Measurements from ENCODE around the gene EHD4.

The EHD4 gene

DNA sequence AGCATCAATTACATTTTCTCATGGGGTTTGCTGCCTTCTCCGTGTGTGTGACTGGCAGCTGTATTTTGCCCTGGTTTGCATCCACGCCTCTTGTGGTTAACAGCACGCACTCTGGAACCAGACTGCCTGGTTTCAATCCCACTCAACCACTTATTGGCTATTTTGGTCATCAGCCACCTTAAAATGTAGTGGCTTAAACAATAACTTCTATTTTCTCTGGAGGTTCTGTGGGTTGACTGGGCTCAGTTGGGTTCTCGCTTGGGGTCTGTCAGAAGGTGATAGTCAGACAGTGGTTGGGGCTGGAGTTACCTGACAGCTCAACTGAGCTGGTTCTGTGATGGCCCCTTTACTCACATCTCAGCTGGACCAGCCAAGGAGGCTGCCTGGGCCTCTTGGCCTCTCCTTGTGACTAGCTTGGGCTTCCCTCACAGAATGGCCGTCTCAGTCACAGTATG is 36.8 kb downstream of the EHD4 start:
- Histone ChIP-seq H3K4me1 (ENCODE audit: control insufficient read depth, insufficient read depth, low read length) (peaks cover 17% of the 10 kb centered on the region), H3K27ac (ENCODE audit: extremely low read depth, low read depth, low read length) (no peak overlapping the region)
- CTCF ChIA-PET: interaction anchor here (1.1 kb wide), 1 partner anchor 37 kb away, joined by 3 read pairs; the partner anchor contains the start of gene EHD4

DNA sequence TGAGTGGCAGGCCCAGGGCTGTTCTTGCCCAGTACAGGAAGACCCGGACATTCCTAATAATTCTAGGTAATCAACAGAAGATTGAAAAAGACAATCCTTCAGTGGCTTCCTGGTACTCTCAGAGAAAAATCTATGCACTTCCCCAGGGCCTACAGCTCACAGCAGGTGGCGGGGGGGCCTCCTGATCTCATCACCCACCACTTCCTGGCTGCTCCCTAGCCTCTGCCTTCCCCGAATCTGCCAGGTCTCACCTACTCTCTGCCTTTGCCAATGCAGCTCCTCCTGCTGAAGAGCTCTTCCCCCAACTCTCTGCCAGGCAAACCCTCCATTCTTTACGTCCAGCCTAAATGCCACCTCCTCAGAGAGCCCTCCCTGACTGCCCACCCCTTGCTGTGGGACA is 37.5 kb downstream of the EHD4 start:
- Histone ChIP-seq H3K4me1 (ENCODE audit: control insufficient read depth, insufficient read depth, low read length) (peaks cover 24% of the 10 kb centered on the region), H3K9me3 (ENCODE audit: control insufficient read depth, insufficient read depth, low read depth, low read length) (no peaks in the 10 kb centered on the region), H3K36me3 (ENCODE audit: control insufficient read depth in 2 of 2, insufficient read depth in 1 of 2, low read length in 2 of 2) (no peaks in the 10 kb centered on the region), H3K4me3 (ENCODE audit: low read depth, low read length) (no peak overlapping the region), H3K27ac (ENCODE audit: extremely low read depth, low read depth, low read length) (no peak overlapping the region)
- TF ChIP-seq EGR2 (tag by site-specific recombination; IDR thresholded peaks at IDR 0.05; ENCODE audit: low read depth) (0 out of 2 replicates have a peak, but pooled peaks have one; percentile 15), ZNF146 (tag by site-specific recombination; IDR thresholded peaks at IDR 0.05) (no peak), ZFHX2 (tag by site-specific recombination; conservative IDR thresholded peaks at IDR 0.05) (no peak)
- TF ChIP-seq, protein P1, sequence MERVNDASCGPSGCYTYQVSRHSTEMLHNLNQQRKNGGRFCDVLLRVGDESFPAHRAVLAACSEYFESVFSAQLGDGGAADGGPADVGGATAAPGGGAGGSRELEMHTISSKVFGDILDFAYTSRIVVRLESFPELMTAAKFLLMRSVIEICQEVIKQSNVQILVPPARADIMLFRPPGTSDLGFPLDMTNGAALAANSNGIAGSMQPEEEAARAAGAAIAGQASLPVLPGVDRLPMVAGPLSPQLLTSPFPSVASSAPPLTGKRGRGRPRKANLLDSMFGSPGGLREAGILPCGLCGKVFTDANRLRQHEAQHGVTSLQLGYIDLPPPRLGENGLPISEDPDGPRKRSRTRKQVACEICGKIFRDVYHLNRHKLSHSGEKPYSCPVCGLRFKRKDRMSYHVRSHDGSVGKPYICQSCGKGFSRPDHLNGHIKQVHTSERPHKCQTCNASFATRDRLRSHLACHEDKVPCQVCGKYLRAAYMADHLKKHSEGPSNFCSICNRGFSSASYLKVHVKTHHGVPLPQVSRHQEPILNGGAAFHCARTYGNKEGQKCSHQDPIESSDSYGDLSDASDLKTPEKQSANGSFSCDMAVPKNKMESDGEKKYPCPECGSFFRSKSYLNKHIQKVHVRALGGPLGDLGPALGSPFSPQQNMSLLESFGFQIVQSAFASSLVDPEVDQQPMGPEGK (tag by site-specific recombination; IDR thresholded peaks at IDR 0.05): peak; percentile 42; the same call in 1 of the 2 replicates
- CTCF ChIA-PET: interaction anchor here (1.1 kb wide), 1 partner anchor 38 kb away, joined by 3 read pairs; the partner anchor contains the start of gene EHD4
- POLR2A ChIA-PET: interaction anchor here (1.6 kb wide), 1 partner anchor 38 kb away, joined by 3 read pairs; the partner anchor contains the start of gene EHD4

More for the DNA sequence above, 36.8 kb downstream of the EHD4 start:
- Histone ChIP-seq H3K36me3 (ENCODE audit: control insufficient read depth in 2 of 2, insufficient read depth in 1 of 2, low read length in 2 of 2) (peaks cover 0 to 6% of the 10 kb centered on the region in 2 experiments; a peak in 1 of 3 replicates), H3K4me3 (ENCODE audit: low read depth, low read length) (no peak overlapping the region), H3K9me3 (ENCODE audit: control insufficient read depth, insufficient read depth, low read depth, low read length) (no peaks in the 10 kb centered on the region)
- POLR2A ChIA-PET: interaction anchor here (1.6 kb wide), 1 partner anchor 37 kb away, joined by 3 read pairs; the partner anchor contains the start of gene EHD4
- TF ChIP-seq ZBTB1 (tag by site-specific recombination; IDR thresholded peaks at IDR 0.05) (no peak), ZNF610 (tag by site-specific recombination; IDR thresholded peaks at IDR 0.05; ENCODE audit: borderline replicate concordance) (no peak), ZNF677 (tag by site-specific recombination; IDR thresholded peaks at IDR 0.05) (no peak), ZNF404 (tag by site-specific recombination; IDR thresholded peaks at IDR 0.05) (no peak)
- TF ChIP-seq, protein P2, sequence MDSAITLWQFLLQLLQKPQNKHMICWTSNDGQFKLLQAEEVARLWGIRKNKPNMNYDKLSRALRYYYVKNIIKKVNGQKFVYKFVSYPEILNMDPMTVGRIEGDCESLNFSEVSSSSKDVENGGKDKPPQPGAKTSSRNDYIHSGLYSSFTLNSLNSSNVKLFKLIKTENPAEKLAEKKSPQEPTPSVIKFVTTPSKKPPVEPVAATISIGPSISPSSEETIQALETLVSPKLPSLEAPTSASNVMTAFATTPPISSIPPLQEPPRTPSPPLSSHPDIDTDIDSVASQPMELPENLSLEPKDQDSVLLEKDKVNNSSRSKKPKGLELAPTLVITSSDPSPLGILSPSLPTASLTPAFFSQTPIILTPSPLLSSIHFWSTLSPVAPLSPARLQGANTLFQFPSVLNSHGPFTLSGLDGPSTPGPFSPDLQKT (IDR thresholded peaks at IDR 0.05; ENCODE audit: borderline replicate concordance, low read depth, low read length): no peak

DNA sequence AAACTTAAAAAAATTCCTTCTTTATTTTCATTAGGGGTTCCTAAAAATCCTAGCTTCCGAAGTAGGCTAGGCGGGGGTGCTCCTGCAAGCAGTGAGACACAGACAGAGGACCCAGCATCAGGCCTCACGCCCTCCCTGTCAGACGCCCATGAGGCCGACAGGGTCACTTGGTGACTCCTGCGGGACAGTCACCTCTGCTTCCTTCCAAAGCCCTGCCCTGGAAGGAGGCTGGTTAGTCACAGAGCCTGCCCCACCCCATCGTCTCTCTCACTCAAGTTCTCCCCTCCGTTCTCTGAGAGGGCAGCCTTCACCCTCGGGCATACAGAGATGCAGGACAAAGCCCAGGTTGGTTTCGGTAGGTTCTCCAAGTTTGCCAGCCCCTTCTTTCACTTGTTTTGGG is 38.6 kb downstream of the EHD4 start:
- Histone ChIP-seq H3K4me3 (ENCODE audit: low read depth, low read length) (no peak overlapping the region), H3K36me3 (ENCODE audit: control insufficient read depth in 2 of 2, insufficient read depth in 1 of 2, low read length in 2 of 2) (no peaks in the 10 kb centered on the region), H3K4me1 (ENCODE audit: control insufficient read depth, insufficient read depth, low read length) (peaks cover 32% of the 10 kb centered on the region), H3K9me3 (ENCODE audit: control insufficient read depth, insufficient read depth, low read depth, low read length) (no peaks in the 10 kb centered on the region), H3K27ac (ENCODE audit: extremely low read depth, low read depth, low read length) (no peak overlapping the region)
- POLR2A ChIA-PET: interaction anchor here (1.5 kb wide), 1 partner anchor 39 kb away, joined by 9 read pairs; the partner anchor contains the start of gene EHD4
- CTCF ChIA-PET: no interaction called here
- no peak for TF ChIP-seq ZNF701 (tag by site-specific recombination; IDR thresholded peaks at IDR 0.05)
- TF ChIP-seq, protein P3, sequence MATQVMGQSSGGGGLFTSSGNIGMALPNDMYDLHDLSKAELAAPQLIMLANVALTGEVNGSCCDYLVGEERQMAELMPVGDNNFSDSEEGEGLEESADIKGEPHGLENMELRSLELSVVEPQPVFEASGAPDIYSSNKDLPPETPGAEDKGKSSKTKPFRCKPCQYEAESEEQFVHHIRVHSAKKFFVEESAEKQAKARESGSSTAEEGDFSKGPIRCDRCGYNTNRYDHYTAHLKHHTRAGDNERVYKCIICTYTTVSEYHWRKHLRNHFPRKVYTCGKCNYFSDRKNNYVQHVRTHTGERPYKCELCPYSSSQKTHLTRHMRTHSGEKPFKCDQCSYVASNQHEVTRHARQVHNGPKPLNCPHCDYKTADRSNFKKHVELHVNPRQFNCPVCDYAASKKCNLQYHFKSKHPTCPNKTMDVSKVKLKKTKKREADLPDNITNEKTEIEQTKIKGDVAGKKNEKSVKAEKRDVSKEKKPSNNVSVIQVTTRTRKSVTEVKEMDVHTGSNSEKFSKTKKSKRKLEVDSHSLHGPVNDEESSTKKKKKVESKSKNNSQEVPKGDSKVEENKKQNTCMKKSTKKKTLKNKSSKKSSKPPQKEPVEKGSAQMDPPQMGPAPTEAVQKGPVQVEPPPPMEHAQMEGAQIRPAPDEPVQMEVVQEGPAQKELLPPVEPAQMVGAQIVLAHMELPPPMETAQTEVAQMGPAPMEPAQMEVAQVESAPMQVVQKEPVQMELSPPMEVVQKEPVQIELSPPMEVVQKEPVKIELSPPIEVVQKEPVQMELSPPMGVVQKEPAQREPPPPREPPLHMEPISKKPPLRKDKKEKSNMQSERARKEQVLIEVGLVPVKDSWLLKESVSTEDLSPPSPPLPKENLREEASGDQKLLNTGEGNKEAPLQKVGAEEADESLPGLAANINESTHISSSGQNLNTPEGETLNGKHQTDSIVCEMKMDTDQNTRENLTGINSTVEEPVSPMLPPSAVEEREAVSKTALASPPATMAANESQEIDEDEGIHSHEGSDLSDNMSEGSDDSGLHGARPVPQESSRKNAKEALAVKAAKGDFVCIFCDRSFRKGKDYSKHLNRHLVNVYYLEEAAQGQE (tag by site-specific recombination; IDR thresholded peaks at IDR 0.05): no peak
- TF ChIP-seq BCL11A (tag by site-specific recombination; IDR thresholded peaks at IDR 0.05; ENCODE audit: low read depth): no peak
- no peak for TF ChIP-seq ZNF76 (tag by site-specific recombination; IDR thresholded peaks at IDR 0.05; ENCODE audit: borderline replicate concordance, low read depth)
- TF ChIP-seq, protein P4, sequence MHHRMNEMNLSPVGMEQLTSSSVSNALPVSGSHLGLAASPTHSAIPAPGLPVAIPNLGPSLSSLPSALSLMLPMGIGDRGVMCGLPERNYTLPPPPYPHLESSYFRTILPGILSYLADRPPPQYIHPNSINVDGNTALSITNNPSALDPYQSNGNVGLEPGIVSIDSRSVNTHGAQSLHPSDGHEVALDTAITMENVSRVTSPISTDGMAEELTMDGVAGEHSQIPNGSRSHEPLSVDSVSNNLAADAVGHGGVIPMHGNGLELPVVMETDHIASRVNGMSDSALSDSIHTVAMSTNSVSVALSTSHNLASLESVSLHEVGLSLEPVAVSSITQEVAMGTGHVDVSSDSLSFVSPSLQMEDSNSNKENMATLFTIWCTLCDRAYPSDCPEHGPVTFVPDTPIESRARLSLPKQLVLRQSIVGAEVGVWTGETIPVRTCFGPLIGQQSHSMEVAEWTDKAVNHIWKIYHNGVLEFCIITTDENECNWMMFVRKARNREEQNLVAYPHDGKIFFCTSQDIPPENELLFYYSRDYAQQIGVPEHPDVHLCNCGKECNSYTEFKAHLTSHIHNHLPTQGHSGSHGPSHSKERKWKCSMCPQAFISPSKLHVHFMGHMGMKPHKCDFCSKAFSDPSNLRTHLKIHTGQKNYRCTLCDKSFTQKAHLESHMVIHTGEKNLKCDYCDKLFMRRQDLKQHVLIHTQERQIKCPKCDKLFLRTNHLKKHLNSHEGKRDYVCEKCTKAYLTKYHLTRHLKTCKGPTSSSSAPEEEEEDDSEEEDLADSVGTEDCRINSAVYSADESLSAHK (tag by site-specific recombination; IDR thresholded peaks at IDR 0.05): no peak
- no peak for TF ChIP-seq ZNF157 (tag by site-specific recombination; IDR thresholded peaks at IDR 0.05)
- no peak for TF ChIP-seq ZNF391 (tag by site-specific recombination; IDR thresholded peaks at IDR 0.05; ENCODE audit: borderline replicate concordance, low read depth)
- TF ChIP-seq, protein P5, sequence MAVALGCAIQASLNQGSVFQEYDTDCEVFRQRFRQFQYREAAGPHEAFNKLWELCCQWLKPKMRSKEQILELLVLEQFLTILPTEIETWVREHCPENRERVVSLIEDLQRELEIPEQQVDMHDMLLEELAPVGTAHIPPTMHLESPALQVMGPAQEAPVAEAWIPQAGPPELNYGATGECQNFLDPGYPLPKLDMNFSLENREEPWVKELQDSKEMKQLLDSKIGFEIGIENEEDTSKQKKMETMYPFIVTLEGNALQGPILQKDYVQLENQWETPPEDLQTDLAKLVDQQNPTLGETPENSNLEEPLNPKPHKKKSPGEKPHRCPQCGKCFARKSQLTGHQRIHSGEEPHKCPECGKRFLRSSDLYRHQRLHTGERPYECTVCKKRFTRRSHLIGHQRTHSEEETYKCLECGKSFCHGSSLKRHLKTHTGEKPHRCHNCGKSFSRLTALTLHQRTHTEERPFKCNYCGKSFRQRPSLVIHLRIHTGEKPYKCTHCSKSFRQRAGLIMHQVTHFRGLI (tag by site-specific recombination; IDR thresholded peaks at IDR 0.05): no peak

Data from HEK293 (cell line).